OCI-LY3 (cell line): ENCODE results near the gene CDK5RAP3.

Experiments used
- H2AFZ ChIP-seq: fragments of 200-600, 300-600 bp; shearing (Covaris generic); 2 replicates; pipeline ENCODE4 v1.6.0; 2014; ENCODE audit warnings: antibody characterized with exemption, low read depth, low read length
- H3K27ac ChIP-seq: fragments of 200-600, 300-600 bp; sonication (generic); 2 replicates; pipeline ENCODE4 v1.5.1; 2014; ENCODE audit warnings: mild to moderate bottlenecking, low read length, moderate library complexity, mixed read lengths
- H3K27me3 ChIP-seq: fragments of 200-600, 300-600 bp; sonication (generic); 2 replicates; pipeline ENCODE4 v1.6.1; 2014; ENCODE audit warnings: low read depth, low read length, mixed read lengths
- H3K36me3 ChIP-seq: fragments of 200-600, 300-600 bp; sonication (generic); replicated peaks from 2 replicates; pipeline ENCODE3; 2014; ENCODE audit warnings: low read depth, low read length, mixed read lengths
- H3K4me1 ChIP-seq: fragments of 300-600, 200-600 bp; sonication (generic); 2 replicates; pipeline ENCODE4 v1.6.1; 2014; ENCODE audit warnings: low read length, mixed read lengths
- H3K4me2 ChIP-seq: fragments of 200-600, 300-600 bp; sonication (generic); 2 replicates; pipeline ENCODE4 v1.6.1; 2014; ENCODE audit warnings: low read length, mixed read lengths
- H3K4me3 ChIP-seq: fragments of 300-600, 200-600 bp; sonication (generic); 2 replicates; pipeline ENCODE4 v1.5.1; 2014; ENCODE audit warnings: antibody characterized with exemption, mild to moderate bottlenecking, low read length, moderate library complexity
- H3K79me2 ChIP-seq: fragments of 300-600, 200-600 bp; shearing (Covaris generic); 2 replicates; pipeline ENCODE4 v1.6.1; 2014; ENCODE audit warnings: mild to moderate bottlenecking, low read length, mixed read lengths
- H3K9ac ChIP-seq: fragments of 300-600, 200-600 bp; shearing (Covaris generic); 2 replicates; pipeline ENCODE4 v1.6.0; 2014; ENCODE audit warnings: mild to moderate bottlenecking, low read length, moderate library complexity
- H3K9me3 ChIP-seq: fragments of 200-600, 300-600 bp; shearing (Covaris generic); 2 replicates; pipeline ENCODE4 v1.6.1; 2014; ENCODE audit warnings: low read length, mixed read lengths; ENCODE audit not compliant: insufficient read depth
- H4K20me1 ChIP-seq: fragments of 200-600, 300-600 bp; sonication (generic); 2 replicates; pipeline ENCODE4 v1.6.1; 2016; ENCODE audit warnings: low read length, mixed read lengths; ENCODE audit not compliant: insufficient read depth
- CTCF ChIP-seq: fragments of 200-600, 300-600 bp; sonication (generic); IDR thresholded peaks from 2 replicates; pipeline ENCODE4 v1.5.1; 2014; ENCODE audit warnings: antibody characterized with exemption, low read length, low read depth
- EZH2phosphoT487 ChIP-seq: fragments of 200-600 bp; shearing (Covaris generic); IDR thresholded peaks from 2 replicates; pipeline ENCODE4 v1.6.1; 2018; ENCODE audit warnings: antibody characterized with exemption, mixed run types, low read depth

Gene CDK5RAP3

GRCh38 chr17:48028736-48029135 is 57.8 kb downstream of the CDK5RAP3 start:
- Histone ChIP-seq H3K9me3 (no peaks in the 10 kb centered on the region), H3K79me2 (no peaks in the 10 kb centered on the region), H3K27me3 (no peaks in the 10 kb centered on the region), H4K20me1 (no peaks in the 10 kb centered on the region), H3K27ac (no peak overlapping the region), H3K36me3 (no peaks in the 10 kb centered on the region), H2AFZ (no peak overlapping the region), H3K4me1 (peaks cover 15% of the 10 kb centered on the region), H3K4me3 (no peak overlapping the region), H3K4me2 (no peak overlapping the region), H3K9ac (no peak overlapping the region)
- TF ChIP-seq EZH2phosphoT487 (no peak), CTCF (no peak)

- no peak overlapping the region for H2AFZ ChIP-seq
- no peak overlapping the region for H3K4me2 ChIP-seq
- H3K79me2 ChIP-seq, result no peaks in the 10 kb centered on the region
- H4K20me1 ChIP-seq, result no peaks in the 10 kb centered on the region
- TF ChIP-seq EZH2phosphoT487 (no peak), CTCF (no peak)
- no peak overlapping the region for H3K9ac ChIP-seq
- H3K27me3 ChIP-seq, result no peaks in the 10 kb centered on the region
- no peak overlapping the region for H3K27ac ChIP-seq
- H3K4me3 ChIP-seq, result no peak overlapping the region
- H3K4me1 ChIP-seq, result peaks cover 14% of the 10 kb centered on the region
- H3K9me3 ChIP-seq, result no peaks in the 10 kb centered on the region
- no peaks in the 10 kb centered on the region for H3K36me3 ChIP-seq
These were observed 59.6 kb downstream of the CDK5RAP3 start for GRCh38 chr17:48030531-48030930.
